ENCODE measurements around the gene CNKSR2.

CNKSR2 gene

GRCh38 chrX:21373637-21374162, 518 bp upstream of the CNKSR2 start:
- TF ChIP-seq MYC (IDR thresholded peaks at IDR 0.05; ENCODE audit: low read depth, low read length) (no peak), MAX (IDR thresholded peaks at IDR 0.05; ENCODE audit: low read depth, low read length) (no peak), POLR2A (IDR thresholded peaks at IDR 0.05; ENCODE audit: extremely low read depth, insufficient read length) (no peak), CTCF (IDR thresholded peaks at IDR 0.05; ENCODE audit: low read depth, low read length) (no peak)
- H3K4me3 ChIP-seq (ENCODE audit: low read depth, low read length), result no peak overlapping the region
- no peak for DNase-seq (ENCODE audit: low read depth)

GRCh38 chrX:21374994-21375707, 933 bp downstream of the CNKSR2 start:
- no peak overlapping the region for H3K4me3 ChIP-seq (ENCODE audit: low read depth, low read length)
- no peak for DNase-seq (ENCODE audit: low read depth)
- TF ChIP-seq POLR2A (IDR thresholded peaks at IDR 0.05; ENCODE audit: extremely low read depth, insufficient read length) (no peak), MAX (IDR thresholded peaks at IDR 0.05; ENCODE audit: low read depth, low read length) (no peak), MYC (IDR thresholded peaks at IDR 0.05; ENCODE audit: low read depth, low read length) (no peak)

- no peak for TF ChIP-seq POLR2A (IDR thresholded peaks at IDR 0.05; ENCODE audit: extremely low read depth, insufficient read length)
- TF ChIP-seq CTCF (IDR thresholded peaks at IDR 0.05; ENCODE audit: low read depth, low read length), result no peak
- TF ChIP-seq MAX (IDR thresholded peaks at IDR 0.05; ENCODE audit: low read depth, low read length), result no peak
- TF ChIP-seq MYC (IDR thresholded peaks at IDR 0.05; ENCODE audit: low read depth, low read length), result no peak
- no peak for DNase-seq (ENCODE audit: low read depth)
- no peak overlapping the region for H3K4me3 ChIP-seq (ENCODE audit: low read depth, low read length)
Measured at GRCh38 chrX:21375708-21376009, 1.4 kb downstream of the CNKSR2 start.

GRCh38 chrX:21376636-21377035, 2.4 kb downstream of the CNKSR2 start:
- no peak overlapping the region for H3K4me3 ChIP-seq (ENCODE audit: low read depth, low read length)
- TF ChIP-seq POLR2A (IDR thresholded peaks at IDR 0.05; ENCODE audit: extremely low read depth, insufficient read length) (no peak), MAX (IDR thresholded peaks at IDR 0.05; ENCODE audit: low read depth, low read length) (no peak), CTCF (IDR thresholded peaks at IDR 0.05; ENCODE audit: low read depth, low read length) (no peak), MYC (IDR thresholded peaks at IDR 0.05; ENCODE audit: low read depth, low read length) (no peak)
- DNase-seq (ENCODE audit: low read depth), result no peak

- DNase-seq (ENCODE audit: low read depth), result no peak
- TF ChIP-seq MAX (IDR thresholded peaks at IDR 0.05; ENCODE audit: low read depth, low read length) (no peak), CTCF (IDR thresholded peaks at IDR 0.05; ENCODE audit: low read depth, low read length) (no peak)
- H3K4me3 ChIP-seq (ENCODE audit: low read depth, low read length), result no peak overlapping the region
Measured at GRCh38 chrX:21379991-21380390, 5.8 kb downstream of the CNKSR2 start.

- no peak for DNase-seq (ENCODE audit: low read depth)
- H3K4me3 ChIP-seq (ENCODE audit: low read depth, low read length), result no peak overlapping the region
- TF ChIP-seq POLR2A (IDR thresholded peaks at IDR 0.05; ENCODE audit: extremely low read depth, insufficient read length) (no peak), CTCF (IDR thresholded peaks at IDR 0.05; ENCODE audit: low read depth, low read length) (no peak), MYC (IDR thresholded peaks at IDR 0.05; ENCODE audit: low read depth, low read length) (no peak), MAX (IDR thresholded peaks at IDR 0.05; ENCODE audit: low read depth, low read length) (no peak)
Measured at GRCh38 chrX:21382715-21383114, 8.5 kb downstream of the CNKSR2 start.
